HCT116 (cell line): ENCODE data around the gene ORM1. TPM values are rescaled to one million over a fixed set of nuclear protein-coding genes. Genes with fewer than 3 reads are reported as not detected.
A peak's percentile ranks its signal among the peaks of the same experiment; 100 is the strongest.
"Not testable (repeated sequence)": the region's sequence is repeated elsewhere in the genome, so short reads cannot be mapped to it uniquely, and the experiment has no call there.

Source experiments
- ATAC-seq: fragments of 200-7000 bp; cut with Tn5 transposase; 2 replicates; pipeline ENCODE4 v1.9.1; 2020; ENCODE audit warnings: mild to moderate bottlenecking, moderate library complexity
- BruUV-seq: library from RNA; stranded (reverse); fragments of 400-500 nt; replicated peaks from 2 replicates; lab custom pipeline; 2021; lab: Mats Ljungman, UMichigan
- CTCF ChIA-PET: fragments of 300-600 bp; sonication (Branson Sonifier 250); formaldehyde crosslinking; loops from one replicate; lab custom pipeline; 2021; ENCODE audit warnings: antibody characterized with exemption; lab: Charles Lee
- POLR2A ChIA-PET: fragments of 300-600, 350-600 bp; sonication (Branson Sonifier 250); formaldehyde crosslinking; loops from one replicate; lab custom pipeline; 2021; ENCODE audit warnings: antibody characterized with exemption; lab: Charles Lee
- RAD21 ChIA-PET, 2 experiments: fragments of 300-600 bp; sonication (Branson Sonifier 250); formaldehyde crosslinking; loops; one replicate each; lab custom pipeline; 2023; ENCODE audit warnings: low total read pairs in 2 of 2; ENCODE audit not compliant: uncharacterized antibody in 2 of 2, unreplicated experiment in 2 of 2, low non-redundant PET in 1 of 2; lab: Charles Lee
- DNase-seq: peaks from one replicate; pipeline ENCODE4 v3.0.0-alpha.2; 2010; ENCODE audit warnings: low read depth, low spot score
- H2AFZ ChIP-seq: fragments of 200-600 bp; shearing (Covaris generic), sonication (generic); 2 replicates; pipeline ENCODE4 v1.6.1; 2017; ENCODE audit warnings: low read depth, mixed run types, mixed read lengths, antibody characterized with exemption, low read length; ENCODE audit not compliant: poor library complexity, severe bottlenecking
- H3K27ac ChIP-seq: 2 replicates; pipeline ENCODE4 v1.5.1; 2012; ENCODE audit warnings: low read depth, low read length
- H3K27me3 ChIP-seq: fragments of 200-600 bp; sonication (generic); 2 replicates; pipeline ENCODE4 v1.6.1; 2016; ENCODE audit warnings: mixed run types, low read length, mixed read lengths; ENCODE audit not compliant: insufficient read depth
- H3K36me3 ChIP-seq, 2 experiments: fragments of 200-500 bp in 1 of 2; fragments of 200-600 bp in 1 of 2; sonication (Bioruptor generic) in 1 of 2; sonication (generic) in 1 of 2; 2 replicates each; pipeline versions ENCODE4 v1.5.1 to v1.6.1; 2014 to 2016; ENCODE audit warnings: low read length in 2 of 2, inconsistent platforms in 1 of 2, mixed read lengths in 1 of 2, mixed run types in 1 of 2; ENCODE audit not compliant: insufficient read depth in 2 of 2, control insufficient read depth in 1 of 2
- H3K4me1 ChIP-seq, 2 experiments: fragments of 200-600 bp in 1 of 2; sonication (generic) in 1 of 2; 2 replicates each; pipeline versions ENCODE4 v1.5.1 to v1.6.1; 2012 to 2017; ENCODE audit warnings: low read length in 2 of 2, inconsistent platforms in 1 of 2, mild to moderate bottlenecking in 1 of 2, mixed read lengths in 1 of 2, mixed run types in 1 of 2, moderate library complexity in 1 of 2; ENCODE audit not compliant: insufficient read depth in 2 of 2, control insufficient read depth in 1 of 2
- H3K4me2 ChIP-seq: fragments of 200-600 bp; sonication (generic); 2 replicates; pipeline ENCODE4 v1.6.1; 2017; ENCODE audit warnings: mixed run types, low read length, mixed read lengths
- H3K4me3 ChIP-seq, 2 experiments: fragments of 200-600 bp in 1 of 2; sonication (generic) in 1 of 2; replicated peaks in 1 of 2; 2 replicates each; pipeline ENCODE4 v1.5.1; 2011 to 2016; ENCODE audit warnings: low read length in 2 of 2, control low read depth in 1 of 2, low read depth in 1 of 2, mild to moderate bottlenecking in 1 of 2, mixed read lengths in 1 of 2, mixed run types in 1 of 2
- H3K79me2 ChIP-seq: fragments of 200-600 bp; sonication (generic); 2 replicates; pipeline ENCODE4 v1.6.1; 2017; ENCODE audit warnings: mild to moderate bottlenecking, mixed run types, low read length, moderate library complexity, mixed read lengths; ENCODE audit not compliant: insufficient read depth
- H3K9ac ChIP-seq: fragments of 200-600 bp; sonication (generic); 2 replicates; pipeline ENCODE4 v1.6.1; 2016; ENCODE audit warnings: low read length, mixed read lengths
- H3K9me2 ChIP-seq: fragments of 200-600 bp; sonication (generic), shearing (Covaris generic); 2 replicates; pipeline ENCODE4 v1.6.1; 2017; ENCODE audit warnings: mixed run types, mild to moderate bottlenecking, moderate library complexity; ENCODE audit not compliant: insufficient read depth
- H3K9me3 ChIP-seq, 2 experiments: fragments of 200-500 bp in 1 of 2; fragments of 200-600 bp in 1 of 2; sonication (Bioruptor generic) in 1 of 2; sonication (generic) in 1 of 2; 2 replicates each; pipeline ENCODE4 v1.6.1; 2014 to 2017; ENCODE audit warnings: low read length in 2 of 2, mixed read lengths in 2 of 2, inconsistent platforms in 1 of 2, low read depth in 1 of 2, mild to moderate bottlenecking in 1 of 2, mixed run types in 1 of 2, moderate library complexity in 1 of 2; ENCODE audit not compliant: control insufficient read depth in 1 of 2, insufficient read depth in 1 of 2
- H4K20me1 ChIP-seq: fragments of 200-600 bp; sonication (generic), shearing (Covaris generic); 2 replicates; pipeline ENCODE4 v1.6.1; 2017; ENCODE audit warnings: mixed run types, mild to moderate bottlenecking, moderate library complexity; ENCODE audit not compliant: insufficient read depth
- CEBPB ChIP-seq: IDR thresholded peaks from 2 replicates; pipeline ENCODE4 v1.6.1; 2012; ENCODE audit warnings: low read depth
- EGR1 ChIP-seq: IDR thresholded peaks from 2 replicates; pipeline ENCODE4 v1.6.1; 2012; ENCODE audit warnings: low read depth
- EZH2phosphoT487 ChIP-seq: fragments of 200-600 bp; IDR thresholded peaks from 2 replicates; pipeline ENCODE4 v1.6.1; 2018; ENCODE audit warnings: antibody characterized with exemption, borderline replicate concordance
- SIN3A ChIP-seq: IDR thresholded peaks from 2 replicates; pipeline ENCODE4 v1.6.1; 2012; ENCODE audit warnings: low read depth
- intact Hi-C: fragments of 100-400 bp; cut with micrococcal nuclease; formaldehyde crosslinking; loops from 2 replicates; pipeline ENCODE4 v1.10.0; 2022
- total RNA-seq: library from RNA; stranded (reverse); gene quantifications from one replicate; pipeline ENCODE4 v1.2.1, GENCODE V29; 2021; ENCODE audit not compliant: unreplicated experiment

The ORM1 gene
- total RNA-seq, 1 experiment from 2014 or later = 5.6 TPM

- TF ChIP-seq EZH2phosphoT487 = no peak
- TF ChIP-seq CEBPB = no peak
- no peak for TF ChIP-seq EGR1
- TF ChIP-seq SIN3A = no peak
Measured at GRCh38 chr9:114324492-114324891, 1.6 kb downstream of the ORM1 start (continued).

GRCh38 chr9:114324965-114325364, 2.1 kb downstream of the ORM1 start:
- RAD21 ChIA-PET = not testable (repeated sequence)

GRCh38 chr9:114325684-114326254, 2.9 kb downstream of the ORM1 start:
- H3K36me3 ChIP-seq, H4K20me1 ChIP-seq, ATAC-seq, H3K4me2 ChIP-seq, intact Hi-C loops, H3K9me3 ChIP-seq, H3K4me3 ChIP-seq, H3K27ac ChIP-seq, POLR2A ChIA-PET, H3K9ac ChIP-seq, DNase-seq, BruUV-seq, H3K27me3 ChIP-seq, CTCF ChIA-PET, H3K9me2 ChIP-seq, RAD21 ChIA-PET, H2AFZ ChIP-seq, H3K79me2 ChIP-seq, H3K4me1 ChIP-seq: not testable (repeated sequence)

More at GRCh38 chr9:114324965-114325364, 2.1 kb downstream of the ORM1 start:
- peak; percentile 8; the same call in 1 of the 2 replicates for ATAC-seq
- H3K27ac ChIP-seq, H3K4me1 ChIP-seq, H3K9me3 ChIP-seq, H3K9ac ChIP-seq, intact Hi-C loops, BruUV-seq, H3K27me3 ChIP-seq, H2AFZ ChIP-seq, H3K36me3 ChIP-seq, DNase-seq, POLR2A ChIA-PET, CTCF ChIA-PET, H3K4me2 ChIP-seq, H3K79me2 ChIP-seq, H4K20me1 ChIP-seq, H3K9me2 ChIP-seq, H3K4me3 ChIP-seq: not testable (repeated sequence)
